ENCODE results near the gene FDPS.
"Not testable (repeated sequence)": the region's sequence is repeated elsewhere in the genome, so short reads cannot be mapped to it uniquely, and the experiment has no call there.

FDPS gene

DNA sequence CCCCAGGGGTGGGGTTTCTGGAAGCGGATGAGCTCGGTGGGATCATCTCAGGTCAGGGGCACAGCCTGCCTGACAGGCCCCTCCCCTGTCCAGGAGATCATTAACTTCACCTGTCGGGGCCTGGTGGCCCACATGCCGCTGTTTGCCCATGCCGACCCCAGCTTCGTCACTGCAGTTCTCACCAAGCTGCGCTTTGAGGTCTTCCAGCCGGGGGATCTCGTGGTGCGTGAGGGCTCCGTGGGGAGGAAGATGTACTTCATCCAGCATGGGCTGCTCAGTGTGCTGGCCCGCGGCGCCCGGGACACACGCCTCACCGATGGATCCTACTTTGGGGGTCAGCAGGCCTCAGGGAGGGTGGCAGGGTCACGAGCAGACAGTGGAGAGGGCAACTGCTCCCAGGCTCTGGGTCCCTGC lies 23.0 kb upstream of the FDPS start:
- DNase-seq (ENCODE audit: low read depth): no peak

DNA sequence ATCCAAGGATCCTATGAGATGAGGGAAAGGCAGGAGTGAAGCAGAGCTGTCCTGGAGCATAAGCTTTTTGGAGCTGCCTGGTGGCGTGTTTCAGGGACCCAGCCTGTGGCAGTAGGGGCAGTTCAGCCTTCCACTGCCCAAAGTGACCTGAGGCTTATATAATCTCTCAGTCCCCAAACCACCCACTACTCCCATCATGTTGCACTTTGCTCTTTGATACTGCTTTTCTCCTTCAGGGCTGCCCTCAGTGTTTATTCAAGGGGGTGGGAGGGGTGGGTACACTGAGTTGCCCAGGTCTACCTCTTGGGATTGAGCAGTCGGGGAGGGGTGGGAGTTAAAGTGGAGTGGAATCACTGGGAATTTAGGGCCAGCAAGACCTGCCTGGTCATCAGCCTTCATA lies 22.1 kb upstream of the FDPS start:
- DNase-seq (ENCODE audit: low read depth): no peak

DNA sequence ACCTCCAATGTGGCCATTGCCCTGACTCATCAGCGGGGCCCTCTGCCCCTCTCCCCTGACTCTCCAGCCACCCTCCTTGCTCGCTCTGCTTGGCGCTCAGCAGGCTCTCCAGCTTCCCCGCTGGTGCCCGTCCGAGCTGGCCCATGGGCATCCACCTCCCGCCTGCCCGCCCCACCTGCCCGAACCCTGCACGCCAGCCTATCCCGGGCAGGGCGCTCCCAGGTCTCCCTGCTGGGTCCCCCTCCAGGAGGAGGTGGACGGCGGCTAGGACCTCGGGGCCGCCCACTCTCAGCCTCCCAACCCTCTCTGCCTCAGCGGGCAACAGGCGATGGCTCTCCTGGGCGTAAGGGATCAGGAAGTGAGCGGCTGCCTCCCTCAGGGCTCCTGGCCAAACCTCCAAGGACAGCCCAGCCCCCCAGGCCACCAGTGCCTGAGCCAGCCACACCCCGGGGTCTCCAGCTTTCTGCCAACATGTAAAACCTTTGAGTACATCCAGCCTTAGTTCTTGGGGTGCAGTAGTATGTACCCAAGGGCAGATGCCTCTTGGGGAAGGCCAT lies 20.6 kb upstream of the FDPS start:
- no peak for DNase-seq (ENCODE audit: low read depth)

DNA sequence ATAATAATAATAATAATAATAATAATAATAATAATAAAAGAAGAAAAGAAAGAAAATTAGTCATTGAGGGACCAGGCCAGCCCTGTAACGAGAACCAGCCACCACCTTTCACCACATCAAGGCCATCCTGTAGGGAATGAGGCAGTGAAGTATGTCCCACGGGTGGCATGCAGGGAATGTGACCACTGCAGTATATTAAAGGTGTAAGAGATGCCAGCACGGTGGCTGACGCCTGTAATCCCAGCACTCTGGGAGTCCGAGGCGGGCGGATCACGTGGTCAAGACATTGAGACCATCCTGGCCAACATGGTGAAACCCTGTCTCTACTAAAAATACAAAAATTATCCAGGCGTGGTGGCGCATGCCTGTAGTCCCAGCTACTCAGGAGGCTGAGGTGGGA lies 17.7 kb upstream of the FDPS start:
- DNase-seq (ENCODE audit: low read depth): not testable (repeated sequence)

DNA sequence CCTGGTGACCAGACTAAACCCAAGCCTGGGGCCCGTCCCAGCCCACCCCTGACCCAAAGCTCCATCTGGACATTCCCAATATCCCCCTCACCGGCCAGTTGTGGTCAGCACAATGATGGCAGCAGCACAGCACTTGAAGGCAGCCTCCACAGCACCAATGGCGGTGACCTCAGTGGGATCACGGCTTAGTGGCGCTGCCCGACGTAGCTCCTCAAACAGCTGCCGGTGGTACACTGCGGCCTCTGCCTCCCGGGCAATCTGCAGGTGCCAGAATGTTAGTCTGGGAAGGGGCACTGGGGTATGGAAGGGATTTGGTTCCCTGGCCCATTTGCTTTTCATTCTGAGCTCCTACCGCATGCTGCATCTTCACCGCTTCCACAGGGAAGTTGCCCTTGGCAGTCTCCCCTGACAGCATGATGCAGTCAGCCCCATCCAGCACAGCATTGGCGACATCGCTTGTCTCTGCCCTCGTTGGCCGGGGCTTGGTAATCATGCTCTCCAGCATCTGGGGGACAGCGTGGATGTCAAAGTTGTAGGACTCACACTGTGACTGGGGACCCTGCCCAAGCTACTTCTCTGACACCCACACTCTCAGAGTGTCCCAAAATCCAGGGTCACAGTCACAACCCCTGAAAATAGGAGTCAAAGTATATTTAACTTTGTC lies 15.4 kb upstream of the FDPS start:
- no peak for DNase-seq (ENCODE audit: low read depth)

GRCh38 chr1:155294520-155295182 lies 14.0 kb upstream of the FDPS start:
- DNase-seq (ENCODE audit: low read depth): no peak

- no peak for DNase-seq (ENCODE audit: low read depth)
Observed at GRCh38 chr1:155295183-155295941, 13.3 kb upstream of the FDPS start.

GRCh38 chr1:155295942-155296267 lies 12.8 kb upstream of the FDPS start:
- no peak for DNase-seq (ENCODE audit: low read depth)

GRCh38 chr1:155296661-155297060 lies 12.0 kb upstream of the FDPS start:
- DNase-seq (ENCODE audit: low read depth): no peak

DNA sequence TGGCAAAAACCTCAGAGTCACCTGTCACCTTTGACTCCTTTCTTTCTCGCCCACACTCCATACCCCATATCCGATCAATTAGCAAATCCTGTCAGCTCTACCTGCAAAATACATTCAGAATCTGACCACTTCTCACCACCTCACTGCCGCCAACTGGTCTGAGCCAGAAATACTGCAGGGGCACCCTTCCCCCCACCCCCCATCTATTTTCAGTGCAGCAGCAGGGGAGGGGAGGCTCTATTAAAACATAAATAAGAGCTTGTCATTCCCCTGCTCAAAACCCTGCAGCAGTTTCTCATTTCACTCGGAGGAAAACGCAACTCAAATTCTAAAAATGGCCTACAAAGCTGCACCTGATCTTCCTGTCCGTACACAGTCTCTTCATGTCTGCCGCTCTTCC lies 11.3 kb upstream of the FDPS start:
- DNase-seq (ENCODE audit: low read depth): no peak

DNA sequence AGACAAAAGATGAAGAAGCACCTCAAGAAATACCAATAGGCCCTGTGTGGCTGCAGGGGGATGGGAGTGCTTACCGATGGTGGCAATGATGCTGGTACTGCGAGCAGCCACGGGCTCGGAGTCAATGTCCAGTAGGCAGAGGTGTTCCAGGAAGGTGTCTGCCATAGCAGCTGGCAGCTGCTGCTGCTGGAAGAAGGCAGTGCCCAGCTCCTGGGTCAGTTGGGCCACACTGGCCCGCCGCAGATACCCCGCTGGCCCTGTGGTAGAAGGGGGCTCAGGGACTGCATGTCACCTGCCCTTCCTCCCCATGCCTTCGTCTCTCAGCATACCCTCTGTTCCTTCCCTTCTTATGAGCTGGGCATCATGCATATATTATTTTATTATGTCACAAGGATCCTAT lies 8.6 kb upstream of the FDPS start:
- DNase-seq (ENCODE audit: low read depth): no peak

GRCh38 chr1:155300553-155301329 lies 7.9 kb upstream of the FDPS start:
- no peak for DNase-seq (ENCODE audit: low read depth)

DNA sequence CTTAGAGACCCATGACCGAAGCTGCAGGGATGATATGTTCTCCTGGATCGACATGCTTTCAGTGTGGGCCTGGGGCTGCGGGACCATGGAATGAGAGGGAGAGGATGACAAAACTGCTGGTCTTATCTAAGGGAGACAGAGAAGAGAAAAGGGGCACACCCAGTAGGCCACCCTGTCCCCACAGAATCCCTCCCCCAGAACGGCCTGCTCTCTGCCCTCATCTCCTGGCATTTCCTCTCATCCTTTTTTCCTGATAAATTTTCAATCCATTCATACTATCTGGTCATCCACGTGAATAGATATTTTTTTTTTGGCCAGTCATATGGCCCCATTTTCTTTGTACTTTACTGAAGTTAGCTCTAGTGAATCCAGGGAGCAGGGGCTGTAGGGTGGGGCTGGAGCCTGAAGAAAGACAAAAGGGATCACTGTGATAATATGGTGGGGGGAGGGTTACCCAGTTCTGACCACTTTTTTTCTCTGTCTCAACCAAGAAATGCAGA lies 7.3 kb upstream of the FDPS start, which contains the start of gene PKLR:
PKLR (minus strand) TSS at position 97 of the 500 bp plus-strand sequence; CDS start at position 54, 43 bp downstream.
- DNase-seq (ENCODE audit: low read depth): no peak

- no peak for DNase-seq (ENCODE audit: low read depth)
Observed at GRCh38 chr1:155304558-155305063, 4.1 kb upstream of the FDPS start.

- DNase-seq (ENCODE audit: low read depth): no peak
Observed at GRCh38 chr1:155305881-155306391, 2.7 kb upstream of the FDPS start.

DNA sequence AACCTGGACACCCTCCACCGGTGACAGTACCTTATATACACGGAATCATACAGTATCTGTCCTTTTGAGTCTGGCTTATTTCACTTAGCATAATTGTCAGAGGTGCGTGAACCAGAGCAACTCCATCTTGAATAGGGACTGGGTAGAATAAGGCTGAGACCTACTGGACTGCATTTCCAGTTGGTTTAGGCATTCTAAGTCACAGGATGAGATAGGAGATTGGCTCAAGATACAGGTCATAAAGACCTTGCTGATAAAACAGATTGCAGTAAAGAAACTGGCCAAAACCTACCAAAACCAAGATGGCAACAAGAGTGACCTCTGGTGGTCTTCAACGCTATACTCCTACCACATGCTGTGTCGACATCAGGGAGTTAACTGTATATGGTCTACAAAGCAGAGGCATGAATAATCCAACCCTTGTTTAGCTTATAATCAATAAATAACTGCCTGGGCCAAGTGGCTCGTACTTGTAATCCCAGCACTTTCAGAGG lies 1.4 kb upstream of the FDPS start:
- no peak for DNase-seq (ENCODE audit: low read depth)

DNA sequence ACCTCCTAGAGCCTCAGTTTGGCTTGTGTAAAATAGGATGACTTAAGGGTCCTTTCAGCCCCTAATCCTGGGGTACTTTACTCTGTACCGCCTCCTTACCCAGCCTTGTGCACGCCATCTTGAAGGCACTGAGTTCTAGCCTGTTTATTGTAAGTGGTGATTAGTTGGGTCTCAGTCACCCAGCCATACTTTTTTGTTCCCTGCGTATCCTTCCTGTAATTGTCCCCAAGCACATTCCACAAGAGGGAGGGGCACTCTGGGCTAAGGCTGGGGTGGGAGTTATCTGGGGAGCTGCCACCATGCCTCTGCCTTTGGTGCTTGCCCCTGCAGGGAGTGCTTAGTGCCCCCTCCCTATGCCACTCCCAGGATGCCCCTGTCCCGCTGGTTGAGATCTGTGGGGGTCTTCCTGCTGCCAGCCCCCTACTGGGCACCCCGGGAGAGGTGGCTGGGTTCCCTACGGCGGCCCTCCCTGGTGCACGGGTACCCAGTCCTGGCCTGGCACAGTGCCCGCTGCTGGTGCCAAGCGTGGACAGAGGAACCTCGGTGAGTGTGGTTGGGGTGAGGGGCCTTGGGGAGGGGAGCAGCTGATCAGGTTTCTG lies 856 bp downstream of the FDPS start:
- DNase-seq (ENCODE audit: low read depth): no peak

GRCh38 chr1:155313261-155313660 lies 4.6 kb downstream of the FDPS start:
- DNase-seq (ENCODE audit: low read depth): no peak

DNA sequence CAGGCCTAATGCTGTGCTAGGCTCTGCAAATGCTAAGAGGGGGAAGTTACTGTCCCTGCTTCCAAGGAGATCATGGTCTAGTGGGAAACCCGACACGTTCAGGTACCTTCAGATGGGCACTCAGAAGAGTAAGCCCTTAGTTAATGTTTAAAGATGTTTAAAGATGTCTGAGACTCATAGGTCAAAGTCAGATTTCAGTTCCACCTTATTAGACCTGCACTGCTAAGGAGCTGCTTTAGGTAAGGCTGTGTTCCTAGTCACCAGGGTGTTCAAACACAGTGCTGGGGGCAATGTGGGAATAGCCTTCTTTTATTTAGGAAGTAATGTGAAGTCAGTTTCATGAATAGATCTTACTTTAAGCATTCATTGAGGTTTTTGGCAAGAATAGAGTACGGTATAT lies 8.3 kb downstream of the FDPS start:
- DNase-seq (ENCODE audit: low read depth): no peak

DNA sequence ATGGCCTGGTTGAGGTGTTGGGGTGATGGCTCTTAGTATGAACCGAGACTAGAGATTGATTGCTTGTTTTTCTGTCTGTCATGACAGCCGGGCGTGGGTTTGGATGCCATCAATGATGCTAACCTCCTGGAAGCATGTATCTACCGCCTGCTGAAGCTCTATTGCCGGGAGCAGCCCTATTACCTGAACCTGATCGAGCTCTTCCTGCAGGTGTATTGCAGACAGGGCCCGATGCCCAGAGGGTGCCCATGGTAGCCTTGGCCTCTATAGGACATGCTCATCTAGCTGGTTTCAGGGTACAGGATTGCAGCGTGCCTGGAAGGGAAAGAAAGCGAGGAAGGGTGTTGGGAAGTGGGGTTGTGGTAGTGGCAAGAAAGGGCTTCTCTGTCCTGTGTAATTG lies 9.4 kb downstream of the FDPS start:
- DNase-seq (ENCODE audit: low read depth): no peak

- DNase-seq (ENCODE audit: low read depth): no peak
Observed at GRCh38 chr1:155319536-155319935, 10.9 kb downstream of the FDPS start.

Data from stimulated activated CD8-positive, alpha-beta memory T cell treated with anti-CD3 and anti-CD28 coated beads, Interleukin-12 subunit alpha, Interleukin-12 subunit beta, amount 100 ng/mL, for 4 hours (primary cell).